PFSK-1 (cell line): ENCODE results near the gene SKA3.

Experiments used
- FOXP2 ChIP-seq: optimal IDR thresholded peaks from 2 replicates; pipeline ENCODE3; 2011; ENCODE audit warnings: borderline replicate concordance, control low read depth, inconsistent platforms; ENCODE audit not compliant: insufficient read depth; ENCODE audit errors: extremely low read length, extremely low read depth
- POLR2AphosphoS5 ChIP-seq: IDR thresholded peaks from 2 replicates; pipeline ENCODE4 v1.6.1; 2012; ENCODE audit warnings: low read depth, mild to moderate bottlenecking, control low read depth, low read length, moderate library complexity
- TAF1 ChIP-seq: IDR thresholded peaks from 2 replicates; pipeline ENCODE4 v1.6.1; 2012; ENCODE audit warnings: low read length, control low read depth, borderline replicate concordance; ENCODE audit not compliant: insufficient read depth
- TF ChIP-seq, protein P1 (sequence below), 2 experiments: IDR thresholded peaks; 2 replicates each; pipeline versions ENCODE4 v1.6.1 to v1.8.0; 2011 to 2012; ENCODE audit warnings: low read depth in 2 of 2, low read length in 2 of 2, control low read depth in 1 of 2, inconsistent platforms in 1 of 2, mild to moderate bottlenecking in 1 of 2, moderate library complexity in 1 of 2; ENCODE audit not compliant: insufficient read depth in 1 of 2

GRCh38 chr13:21208652-21209154 is 32.4 kb upstream of the SKA3 start:
- TF ChIP-seq TAF1: no peak
- no peak for TF ChIP-seq POLR2AphosphoS5
- TF ChIP-seq, protein P1, sequence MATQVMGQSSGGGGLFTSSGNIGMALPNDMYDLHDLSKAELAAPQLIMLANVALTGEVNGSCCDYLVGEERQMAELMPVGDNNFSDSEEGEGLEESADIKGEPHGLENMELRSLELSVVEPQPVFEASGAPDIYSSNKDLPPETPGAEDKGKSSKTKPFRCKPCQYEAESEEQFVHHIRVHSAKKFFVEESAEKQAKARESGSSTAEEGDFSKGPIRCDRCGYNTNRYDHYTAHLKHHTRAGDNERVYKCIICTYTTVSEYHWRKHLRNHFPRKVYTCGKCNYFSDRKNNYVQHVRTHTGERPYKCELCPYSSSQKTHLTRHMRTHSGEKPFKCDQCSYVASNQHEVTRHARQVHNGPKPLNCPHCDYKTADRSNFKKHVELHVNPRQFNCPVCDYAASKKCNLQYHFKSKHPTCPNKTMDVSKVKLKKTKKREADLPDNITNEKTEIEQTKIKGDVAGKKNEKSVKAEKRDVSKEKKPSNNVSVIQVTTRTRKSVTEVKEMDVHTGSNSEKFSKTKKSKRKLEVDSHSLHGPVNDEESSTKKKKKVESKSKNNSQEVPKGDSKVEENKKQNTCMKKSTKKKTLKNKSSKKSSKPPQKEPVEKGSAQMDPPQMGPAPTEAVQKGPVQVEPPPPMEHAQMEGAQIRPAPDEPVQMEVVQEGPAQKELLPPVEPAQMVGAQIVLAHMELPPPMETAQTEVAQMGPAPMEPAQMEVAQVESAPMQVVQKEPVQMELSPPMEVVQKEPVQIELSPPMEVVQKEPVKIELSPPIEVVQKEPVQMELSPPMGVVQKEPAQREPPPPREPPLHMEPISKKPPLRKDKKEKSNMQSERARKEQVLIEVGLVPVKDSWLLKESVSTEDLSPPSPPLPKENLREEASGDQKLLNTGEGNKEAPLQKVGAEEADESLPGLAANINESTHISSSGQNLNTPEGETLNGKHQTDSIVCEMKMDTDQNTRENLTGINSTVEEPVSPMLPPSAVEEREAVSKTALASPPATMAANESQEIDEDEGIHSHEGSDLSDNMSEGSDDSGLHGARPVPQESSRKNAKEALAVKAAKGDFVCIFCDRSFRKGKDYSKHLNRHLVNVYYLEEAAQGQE (IDR thresholded peaks at IDR 0.05; ENCODE audit: insufficient read depth in 1 of 2, low read depth in 2 of 2, low read length in 2 of 2): no peak
- no peak for TF ChIP-seq FOXP2
